HK-2 (cell line): Measurements from ENCODE around the gene MTHFSD.

Experiments
- DNase-seq: peaks from one replicate; pipeline ENCODE4 v3.0.0-alpha.2; 2018; ENCODE audit not compliant: unreplicated experiment

MTHFSD gene

DNA sequence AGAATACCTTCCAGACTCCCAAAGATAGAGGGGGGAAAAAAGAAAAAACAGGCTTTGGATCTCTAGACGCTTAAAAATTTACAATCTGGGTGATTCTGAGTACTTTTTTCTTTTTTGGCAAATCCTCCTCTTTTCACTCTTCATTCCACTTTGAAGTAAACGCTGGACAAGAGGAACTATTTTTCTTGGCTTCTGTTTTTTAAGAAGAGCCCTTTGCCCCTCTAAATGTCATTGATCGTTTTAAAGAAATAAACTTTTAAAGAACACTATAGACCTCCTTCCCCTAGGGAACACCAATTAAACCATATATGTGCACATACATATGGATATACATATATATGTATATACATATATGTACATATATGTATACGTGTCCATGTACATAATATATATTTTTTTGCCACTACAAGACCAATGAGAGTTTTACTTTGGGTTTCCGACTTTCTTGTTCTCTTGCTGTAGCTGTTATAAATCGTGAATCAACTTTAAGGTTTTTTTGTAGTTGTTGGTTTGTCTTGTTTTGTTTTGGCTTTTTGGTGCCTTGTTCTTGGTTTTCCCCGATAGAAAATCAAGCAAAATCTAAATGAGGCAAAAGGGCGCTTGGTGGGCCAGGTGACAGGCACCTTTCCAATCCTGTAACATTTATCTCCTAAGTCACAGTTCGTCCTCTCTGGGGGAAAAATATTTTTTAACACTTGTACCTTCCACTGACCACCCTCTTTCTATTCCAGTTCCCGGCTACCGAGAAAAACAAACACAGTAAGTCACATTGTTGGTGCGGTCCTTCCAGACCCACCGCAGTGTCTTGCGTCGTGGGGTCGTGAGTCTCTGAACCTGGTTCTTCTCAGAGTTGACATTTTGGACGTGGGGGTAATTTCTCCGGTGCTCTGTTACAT lies 40.3 kb downstream of the MTHFSD start:
- no peak for DNase-seq

DNA sequence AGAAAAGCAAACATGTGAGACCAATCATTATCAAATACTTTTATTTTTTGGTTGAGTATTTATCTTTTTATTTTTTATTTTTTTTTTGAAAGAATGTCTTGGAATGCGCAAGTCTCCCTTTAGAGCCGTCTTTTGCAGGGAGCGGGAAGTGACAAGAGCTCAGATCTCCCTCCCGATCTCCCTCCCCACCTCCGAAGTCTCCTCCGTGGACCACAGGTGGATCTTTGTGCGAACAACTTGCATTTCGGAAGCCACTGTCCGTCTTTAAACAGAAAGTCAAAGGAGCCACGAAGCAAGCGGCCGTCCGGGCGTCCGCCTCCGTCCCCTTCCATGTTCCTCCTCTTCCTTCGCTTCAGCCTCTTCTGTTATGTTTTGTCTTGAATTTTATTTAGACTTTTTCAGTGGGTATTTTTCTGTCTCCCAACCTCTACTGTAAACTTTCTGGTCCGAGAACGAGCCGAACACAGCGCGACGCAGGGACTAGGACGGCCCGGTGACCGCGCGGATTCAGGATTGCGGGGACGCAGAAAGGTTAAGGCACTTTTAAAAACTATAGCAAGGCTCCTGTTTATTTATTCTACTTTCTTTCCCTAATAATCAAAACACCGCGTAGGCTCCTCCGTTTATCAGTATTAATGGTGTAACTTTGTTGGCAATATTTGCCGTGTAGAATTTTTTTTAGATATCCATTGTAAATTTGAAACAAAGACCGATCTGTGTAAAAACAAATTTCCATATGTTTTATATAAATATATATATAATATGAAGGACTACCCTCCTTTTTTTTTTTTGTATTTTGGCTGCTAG lies 41.4 kb downstream of the MTHFSD start:
- no peak for DNase-seq

DNA sequence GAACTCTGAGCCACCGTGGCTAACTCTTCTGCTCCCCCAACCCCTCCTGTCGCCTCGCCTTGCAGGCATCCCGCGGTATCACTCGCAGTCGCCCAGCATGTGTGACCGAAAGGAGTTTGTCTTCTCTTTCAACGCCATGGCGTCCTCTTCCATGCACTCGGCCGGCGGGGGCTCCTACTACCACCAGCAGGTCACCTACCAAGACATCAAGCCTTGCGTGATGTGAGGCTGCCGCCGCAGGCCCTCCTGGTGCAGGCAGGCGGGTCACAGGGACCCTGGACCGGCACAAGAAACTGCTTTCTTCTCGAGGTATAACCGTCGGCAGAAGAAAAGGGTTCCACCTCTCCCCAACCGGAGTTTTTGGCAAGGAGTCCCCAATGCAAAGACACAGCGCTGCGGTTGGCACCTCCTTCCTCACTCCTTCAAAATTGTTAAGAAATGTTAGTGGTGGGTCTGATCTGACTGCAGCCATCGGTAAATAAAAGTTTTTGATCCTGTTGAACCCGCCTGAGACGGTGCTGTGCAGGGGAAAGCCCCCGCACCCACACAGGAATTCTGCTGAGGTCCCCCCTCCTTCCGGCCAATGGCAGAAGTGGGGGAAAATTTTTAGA lies 42.1 kb downstream of the MTHFSD start:
- DNase-seq, result no peak

DNA sequence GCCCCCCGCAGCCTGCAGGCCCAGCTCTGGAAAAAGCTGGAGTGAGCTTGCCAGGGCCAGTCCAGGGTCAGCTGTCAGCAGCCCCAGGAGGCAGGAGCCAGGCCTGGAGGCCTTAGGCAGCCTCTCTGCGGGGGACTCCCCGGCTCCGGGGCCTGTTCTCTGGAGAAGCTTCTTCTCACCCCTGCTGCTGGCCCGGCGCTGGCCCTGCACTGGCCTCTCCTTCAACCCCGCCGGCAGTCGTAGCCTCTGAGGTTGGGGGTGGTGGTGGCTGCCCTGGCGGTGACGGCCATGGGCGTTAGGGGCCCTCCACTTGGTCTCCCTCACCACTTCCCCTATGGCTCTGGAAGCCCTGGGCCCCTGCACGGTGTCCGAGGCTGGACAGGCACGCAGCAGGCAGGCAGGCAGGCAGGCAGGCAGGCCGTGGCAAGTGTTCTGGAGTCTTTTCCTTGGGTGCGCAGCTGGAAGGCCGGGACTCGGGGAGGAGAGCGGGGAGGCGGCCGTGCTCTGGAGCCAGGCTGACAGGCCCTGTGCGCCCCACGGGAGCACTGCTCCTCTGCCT lies 42.7 kb downstream of the MTHFSD start:
- no peak for DNase-seq

DNA sequence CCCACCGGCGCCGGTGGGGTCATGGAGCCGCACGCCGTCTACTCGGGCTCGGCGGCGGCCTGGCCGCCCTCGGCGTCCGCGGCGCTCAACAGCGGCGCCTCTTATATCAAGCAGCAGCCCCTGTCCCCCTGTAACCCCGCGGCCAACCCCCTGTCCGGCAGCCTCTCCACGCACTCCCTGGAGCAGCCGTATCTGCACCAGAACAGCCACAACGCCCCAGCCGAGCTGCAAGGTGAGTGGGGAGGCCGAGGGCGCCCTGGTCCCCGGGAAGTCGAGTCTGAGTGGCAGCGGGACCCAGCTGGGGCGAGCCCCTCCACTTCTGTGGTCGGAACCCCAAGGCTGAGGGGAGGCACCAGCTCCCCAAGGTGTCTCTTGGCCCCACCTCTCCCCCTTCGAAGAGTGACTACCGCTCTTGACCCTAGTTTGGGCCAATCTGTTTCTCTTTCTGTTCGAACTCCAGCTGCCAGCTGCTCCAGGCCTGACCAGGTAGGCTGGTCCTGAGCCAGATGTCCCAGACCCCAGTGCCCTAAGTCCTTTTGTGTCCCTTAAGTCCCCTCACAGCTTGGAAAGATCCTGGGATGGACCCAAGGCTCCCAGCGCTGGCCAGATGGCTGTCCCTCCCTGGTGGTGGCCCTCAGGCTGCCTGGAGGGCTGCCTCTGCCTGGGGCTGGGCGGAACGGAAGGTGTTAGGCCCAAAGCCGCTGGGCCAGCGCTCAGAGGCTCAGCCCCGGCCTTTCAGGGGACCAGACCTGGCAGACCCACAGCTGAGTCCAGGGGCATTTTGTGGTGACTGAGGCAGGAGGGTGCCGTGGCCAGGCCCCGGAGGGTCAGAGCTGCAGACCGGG lies 43.5 kb downstream of the MTHFSD start:
- DNase-seq, result no peak

DNA sequence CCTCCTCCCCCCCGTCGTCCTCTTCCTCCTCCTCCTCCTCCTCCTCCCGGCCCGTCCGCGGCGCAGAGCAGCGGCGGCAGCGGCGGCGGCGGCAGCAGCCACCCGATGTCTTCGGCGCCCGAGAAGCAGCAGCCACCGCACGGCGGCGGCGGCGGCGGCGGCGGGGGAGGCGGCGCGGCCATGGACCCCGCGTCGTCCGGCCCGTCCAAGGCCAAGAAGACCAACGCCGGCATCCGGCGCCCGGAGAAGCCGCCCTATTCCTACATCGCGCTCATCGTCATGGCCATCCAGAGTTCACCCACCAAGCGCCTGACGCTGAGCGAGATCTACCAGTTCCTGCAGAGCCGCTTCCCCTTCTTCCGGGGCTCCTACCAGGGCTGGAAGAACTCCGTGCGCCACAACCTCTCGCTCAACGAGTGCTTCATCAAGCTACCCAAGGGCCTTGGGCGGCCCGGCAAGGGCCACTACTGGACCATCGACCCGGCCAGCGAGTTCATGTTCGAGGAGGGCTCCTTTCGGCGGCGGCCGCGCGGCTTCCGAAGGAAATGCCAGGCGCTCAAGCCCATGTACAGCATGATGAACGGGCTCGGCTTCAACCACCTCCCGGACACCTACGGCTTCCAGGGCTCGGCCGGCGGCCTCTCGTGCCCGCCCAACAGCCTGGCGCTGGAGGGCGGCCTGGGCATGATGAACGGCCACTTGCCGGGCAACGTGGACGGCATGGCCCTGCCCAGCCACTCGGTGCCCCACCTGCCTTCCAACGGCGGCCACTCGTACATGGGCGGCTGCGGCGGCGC lies 44.4 kb downstream of the MTHFSD start, which contains the start of gene FOXF1:
Gene FOXF1, plus strand, starts transcription at position 63 of the 797 bp plus-strand sequence. Its CDS starts 43 bp downstream, at position 106.
- no peak for DNase-seq

DNA sequence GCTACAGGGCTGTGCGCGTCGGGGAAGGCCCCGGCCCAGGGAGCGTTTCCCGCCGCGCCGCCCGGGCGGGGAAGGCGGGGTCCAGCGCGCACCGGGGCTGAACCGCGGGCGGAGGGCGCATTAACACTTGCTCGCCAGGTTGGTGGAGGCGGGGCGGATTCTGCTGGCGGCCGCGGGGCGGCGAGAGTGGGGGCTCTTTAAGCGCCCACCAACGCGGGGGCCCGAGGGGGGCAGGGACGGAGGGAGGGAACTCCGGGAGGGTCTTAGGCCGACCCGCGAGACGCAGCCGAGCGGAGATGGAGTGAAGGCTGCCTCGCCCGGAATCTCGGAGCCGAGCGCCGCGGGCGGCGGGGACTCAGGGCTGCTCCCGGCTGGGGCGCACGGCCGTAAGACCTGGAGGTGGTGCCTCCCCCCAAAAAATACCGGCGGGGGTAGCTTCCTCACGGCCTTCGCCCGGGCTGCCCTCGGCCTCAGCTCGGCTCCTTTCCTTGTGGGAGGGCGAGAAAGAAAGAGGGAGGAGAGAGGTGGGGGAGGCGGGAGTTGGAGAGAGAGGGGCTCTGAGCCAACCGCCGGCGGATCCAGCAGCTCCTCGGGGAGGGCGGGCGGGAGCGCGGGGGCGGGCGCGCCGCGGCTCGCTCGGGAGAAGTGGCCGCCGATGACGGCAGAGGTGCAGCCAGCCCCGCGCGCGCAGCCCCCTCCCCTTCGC lies 45.1 kb downstream of the MTHFSD start:
- DNase-seq, result no peak

DNA sequence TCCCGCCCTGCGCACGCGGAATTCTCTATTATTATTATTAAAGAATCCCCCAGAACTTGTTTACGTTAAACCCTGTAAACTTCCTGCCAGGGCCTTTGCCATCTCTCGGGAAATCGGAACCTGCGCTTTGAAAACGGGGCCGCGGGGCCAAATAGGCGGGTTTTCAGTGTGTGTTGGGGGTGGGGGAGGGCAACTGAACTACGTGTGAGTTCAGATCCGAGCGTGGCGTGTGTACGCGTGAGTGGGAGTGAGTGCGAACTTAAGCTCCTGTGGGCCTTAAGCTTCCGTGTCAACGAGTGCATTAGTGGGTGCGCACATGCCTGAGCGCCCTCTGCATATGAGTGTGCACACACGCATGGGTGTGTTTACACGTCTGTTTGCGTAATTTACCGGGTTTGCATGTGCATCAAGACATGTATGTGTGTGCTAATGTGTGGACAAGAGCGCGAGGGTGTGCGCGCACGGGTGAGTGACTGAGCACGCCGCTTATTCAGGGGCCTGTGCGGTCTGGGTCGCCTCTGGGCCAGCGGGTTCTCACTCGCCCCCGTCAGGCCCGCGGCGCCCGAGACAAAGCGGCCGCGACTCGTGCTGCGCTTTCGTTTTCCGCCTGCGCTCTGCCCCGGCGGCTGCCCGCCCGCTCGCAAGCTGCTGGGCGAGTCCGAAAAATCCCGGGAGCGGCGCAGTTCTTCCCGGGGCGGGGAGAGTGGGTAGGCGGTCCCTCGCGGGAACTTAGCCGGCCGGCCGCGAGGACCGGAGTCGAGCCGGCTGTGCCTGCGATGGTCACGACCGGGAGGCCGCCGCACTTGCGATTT lies 45.9 kb downstream of the MTHFSD start:
- DNase-seq, result peak; percentile 20

DNA sequence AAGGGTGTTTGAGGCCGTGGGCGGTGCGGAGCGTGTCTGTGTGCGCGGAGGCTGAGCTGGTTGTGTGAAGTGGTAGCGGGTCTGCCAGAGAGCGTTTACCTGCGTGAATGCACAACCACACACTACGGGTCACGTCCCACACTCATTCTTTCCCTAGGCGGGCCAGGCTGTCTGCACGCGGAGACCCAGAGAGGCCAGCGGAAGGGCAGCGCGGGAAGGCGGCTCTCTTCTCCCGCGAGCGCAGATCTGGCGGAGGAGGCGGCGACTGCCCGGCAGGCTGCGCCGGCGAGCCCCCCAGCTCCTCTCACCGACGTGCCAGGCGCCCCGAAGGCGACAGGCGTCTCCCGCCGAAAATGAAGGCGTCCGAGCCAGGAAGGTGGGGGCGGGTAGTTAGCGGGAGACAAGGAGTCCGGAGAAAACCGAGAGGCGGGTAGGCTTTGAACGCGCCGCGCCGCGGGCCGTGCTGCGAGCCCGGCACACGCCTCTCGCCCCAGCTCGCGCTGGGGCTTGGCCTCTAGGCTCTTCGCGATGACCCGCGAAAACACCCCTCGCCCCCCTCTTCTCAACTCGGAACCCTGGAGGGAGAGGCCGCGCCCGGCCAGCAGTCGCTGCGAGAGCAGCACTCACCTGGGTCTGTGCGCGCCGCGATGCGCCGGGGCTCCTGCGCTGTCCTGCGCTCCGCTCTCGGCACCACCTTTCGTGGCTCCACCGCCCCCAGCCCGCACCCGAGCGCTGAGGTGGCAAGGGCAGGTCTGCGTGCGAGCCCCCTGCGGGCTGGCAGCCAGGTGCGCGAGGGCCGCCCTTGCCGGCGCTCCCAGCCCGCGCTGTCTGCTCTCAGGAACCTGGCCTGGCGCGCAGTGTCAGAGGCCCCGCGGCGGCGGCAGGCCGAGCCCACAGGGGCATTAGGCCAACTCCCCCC lies 46.7 kb downstream of the MTHFSD start:
- no peak for DNase-seq

DNA sequence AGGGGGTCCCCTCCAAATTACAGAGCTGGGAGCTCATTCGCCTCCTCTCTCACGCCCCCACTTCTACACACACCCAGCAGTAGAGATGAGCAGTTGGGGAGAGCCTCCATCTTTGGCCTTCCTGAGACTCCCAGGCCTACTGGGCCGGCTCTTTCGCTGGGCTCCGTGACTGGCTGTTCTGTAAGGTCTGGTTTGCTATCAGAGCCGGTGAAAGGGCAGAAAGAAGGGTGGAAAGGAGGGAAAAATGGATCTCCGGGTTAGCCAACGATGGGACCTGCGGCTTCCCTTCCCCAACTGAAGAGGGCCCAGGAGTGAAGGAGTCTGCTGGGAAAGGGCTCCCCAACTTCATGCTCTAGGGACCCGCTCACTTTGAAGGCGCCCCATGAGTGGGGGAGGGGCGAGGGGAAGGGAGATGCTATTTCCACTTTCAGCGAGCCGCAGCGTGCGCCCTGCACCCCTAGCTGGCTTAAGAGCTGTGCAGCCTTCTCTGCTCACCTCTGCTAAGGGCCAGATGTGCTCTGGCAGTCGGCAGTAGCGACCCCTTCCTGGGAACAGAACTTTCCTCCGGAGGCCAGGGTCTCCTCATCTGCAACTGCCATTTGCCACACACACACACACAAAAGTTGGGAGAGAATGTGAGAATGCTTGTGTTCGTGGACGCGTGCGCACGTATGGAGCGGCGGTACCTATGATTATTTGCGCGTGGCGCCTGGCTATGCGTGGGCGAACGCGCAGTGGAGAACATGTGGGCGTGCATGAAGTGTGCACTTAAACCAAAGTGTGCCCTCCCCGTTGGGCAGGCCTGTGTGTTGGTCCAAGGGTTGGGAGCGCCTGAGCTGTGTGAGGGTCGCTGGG lies 47.6 kb downstream of the MTHFSD start:
- DNase-seq, result no peak

DNA sequence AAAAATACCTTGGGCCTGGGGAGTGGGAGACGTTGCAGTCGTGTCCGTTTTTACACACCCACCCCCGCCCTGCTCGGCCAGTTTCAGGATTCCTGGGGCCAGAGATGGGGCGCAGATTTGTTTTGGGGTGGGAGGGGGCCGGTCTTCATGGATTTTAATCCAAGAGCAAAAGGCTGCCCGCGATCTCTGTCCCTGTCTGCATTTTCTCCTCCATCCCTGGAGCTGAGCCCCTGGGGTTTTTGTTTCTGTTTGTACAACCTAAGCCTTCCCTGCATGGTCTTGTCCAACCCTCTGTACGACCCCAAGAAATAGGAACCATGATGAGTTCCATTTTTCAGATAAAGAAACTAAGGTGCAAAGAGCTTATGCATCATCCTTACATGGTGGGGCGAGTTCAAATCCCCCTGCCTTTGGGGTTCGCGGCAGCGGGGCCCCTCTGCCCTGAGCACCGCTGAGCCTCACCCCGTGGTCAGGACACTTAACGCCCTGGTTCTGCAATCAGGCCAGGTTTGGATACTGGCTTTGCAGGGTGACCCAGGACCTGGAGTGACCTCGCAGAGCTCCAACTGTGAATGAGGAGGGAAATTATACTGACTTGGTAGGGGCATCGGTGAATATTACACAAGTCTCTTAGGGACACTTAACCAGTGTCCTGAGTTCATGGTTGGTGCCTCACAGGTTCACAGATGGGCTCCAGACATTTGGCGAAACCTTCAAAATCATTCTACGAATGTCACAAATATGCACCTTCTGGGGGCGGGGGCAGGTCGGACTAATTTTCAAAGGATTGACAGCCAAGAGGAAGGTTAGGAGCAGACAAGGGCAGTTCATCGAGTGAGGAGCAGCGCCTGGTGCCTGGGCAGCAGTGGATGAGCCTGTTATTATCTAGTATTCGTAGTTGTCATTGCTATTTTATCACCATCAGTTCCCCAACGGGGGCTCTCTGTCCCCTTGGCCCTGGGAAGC lies 48.9 kb downstream of the MTHFSD start:
- DNase-seq, result no peak

DNA sequence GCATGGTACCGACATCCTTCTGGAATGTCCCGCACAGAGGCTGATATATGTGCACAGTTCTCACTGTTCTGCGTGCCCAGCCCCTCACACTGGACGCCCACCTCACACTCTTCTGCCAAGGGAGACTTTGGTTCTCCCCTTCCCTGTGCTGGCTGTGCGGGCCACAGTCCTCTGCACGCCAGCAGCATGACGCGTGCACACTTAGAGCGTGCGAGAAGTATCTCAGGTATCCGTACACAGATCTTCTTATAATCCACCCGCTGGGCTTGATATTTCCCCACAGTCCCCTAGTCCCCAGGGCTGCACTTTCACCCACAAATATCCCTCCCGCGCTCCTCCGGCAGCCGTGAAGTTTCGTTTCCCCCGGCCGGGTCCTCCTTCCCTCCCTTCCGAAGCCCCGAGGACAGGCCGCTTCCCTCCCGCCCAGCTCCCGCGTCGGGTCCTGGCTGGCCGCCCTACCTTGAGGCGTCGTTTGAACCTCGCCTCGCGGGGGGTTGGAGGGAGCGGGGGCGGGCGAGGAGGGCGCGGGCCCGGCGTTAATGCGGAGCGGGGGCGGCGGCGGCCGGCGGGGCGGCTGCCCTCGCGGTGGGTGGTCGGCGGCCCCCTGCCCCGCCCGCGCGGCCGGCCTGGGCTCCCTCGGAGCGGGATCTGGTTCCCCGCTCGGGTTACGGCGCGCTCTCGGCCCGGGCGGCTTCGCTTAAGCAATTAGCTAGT lies 49.7 kb downstream of the MTHFSD start:
- DNase-seq, result no peak

DNA sequence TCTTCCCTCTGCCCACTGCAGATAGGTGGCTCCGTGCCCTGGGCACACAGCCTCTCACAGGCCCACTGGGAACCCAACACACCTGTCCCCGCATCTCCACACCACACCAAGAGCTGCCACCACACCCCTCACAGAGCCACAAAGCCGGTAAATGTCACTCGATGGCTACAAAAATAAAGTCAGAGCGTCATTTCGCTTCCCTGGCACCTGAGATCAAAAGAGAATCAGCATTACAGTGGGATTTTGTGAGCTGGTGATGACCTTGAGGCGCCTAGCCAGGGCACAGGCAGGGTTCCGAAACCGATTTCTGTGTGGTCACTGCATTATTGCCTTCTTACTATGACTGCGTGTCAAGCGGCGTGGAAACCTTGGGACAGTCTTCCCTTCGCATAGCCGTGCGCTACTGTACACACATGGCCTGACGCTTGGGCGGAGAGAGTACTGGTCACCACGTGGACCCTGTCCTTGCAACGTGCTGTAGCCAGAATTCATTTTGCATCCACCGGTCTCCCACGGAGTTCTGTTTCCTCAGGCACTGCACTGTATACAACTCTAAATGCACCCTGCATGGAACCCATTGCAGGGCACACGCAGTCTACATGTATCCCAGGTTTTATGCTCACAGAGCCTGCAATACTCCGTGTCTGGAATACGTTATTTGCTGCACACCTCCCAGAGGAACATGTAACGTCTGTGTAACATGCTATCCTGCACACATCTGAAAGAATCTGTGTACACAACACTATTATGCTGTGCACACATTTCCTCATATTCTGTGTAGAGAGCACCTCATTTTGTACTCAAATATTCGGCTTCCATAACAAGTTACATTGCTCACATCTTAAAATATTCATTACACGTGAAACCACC lies 50.5 kb downstream of the MTHFSD start:
- DNase-seq, result no peak

DNA sequence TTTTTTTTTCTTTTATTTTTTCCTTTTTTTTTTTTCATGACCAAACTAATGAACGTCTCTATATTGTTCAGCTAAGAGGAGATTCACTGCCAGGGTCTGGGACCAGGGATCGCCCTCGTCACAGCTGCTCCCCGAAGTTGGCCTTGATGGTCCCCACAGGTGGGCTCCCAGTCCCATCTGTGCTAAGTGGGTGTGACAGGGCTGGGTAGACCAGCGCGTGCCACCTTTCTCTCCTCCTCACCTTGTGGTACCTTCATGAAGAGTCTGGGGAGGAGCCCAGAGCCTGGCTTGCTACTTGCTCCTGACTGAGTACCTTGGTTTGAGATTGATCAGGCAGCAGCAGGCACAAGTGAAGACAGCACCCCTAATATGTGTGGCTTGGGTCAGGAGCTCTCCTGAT lies 51.2 kb downstream of the MTHFSD start:
- no peak for DNase-seq
